ENCODE data around the gene NMD3. TPM values are rescaled to one million over a fixed set of nuclear protein-coding genes. Genes with fewer than 3 reads are reported as not detected.

NMD3 gene
- total RNA-seq, 5 donors from 2014 or later (not counting 1 experiment from before 2014, with no cell fraction given): 39.2 to 43.4 (median 42.4) TPM

DNA sequence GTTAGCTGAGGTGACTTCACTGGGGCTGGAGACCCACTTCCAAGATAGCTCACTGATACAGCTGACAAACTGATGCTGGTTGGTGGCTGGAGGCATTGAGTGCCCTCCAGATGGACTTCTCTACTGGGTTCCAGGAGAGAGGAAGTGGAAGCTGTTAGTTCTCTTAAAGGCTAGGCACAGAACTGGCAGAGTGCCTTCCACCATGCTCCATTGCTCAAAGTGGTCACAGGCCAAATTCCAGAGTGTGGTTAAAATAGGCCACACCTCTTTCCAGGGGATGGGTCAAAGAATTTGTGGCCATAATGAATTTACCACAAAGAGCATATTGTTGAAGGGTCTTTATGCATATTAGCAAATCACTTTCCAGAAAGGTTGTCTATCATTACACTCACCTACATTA lies 74.2 kb downstream of the NMD3 start:
- peaks cover 10 to 28% (median 11%) of the 10 kb centered on the region in 3 donors for H3K9me3 Mint-ChIP-seq
- H3K27ac ChIP-seq (ENCODE audit: low read length): no peak overlapping the region
- peaks cover 5 to 10% of the 10 kb centered on the region in 2 donors for H3K27me3 Mint-ChIP-seq
- POLR2A ChIA-PET: no interaction called here
- peaks cover 0 to 2% of the 10 kb centered on the region in 2 experiments for H3K27me3 ChIP-seq (replicated peaks in 1 of 2; ENCODE audit: control insufficient read depth in 2 of 2, extremely low read depth in 1 of 2, insufficient read depth in 2 of 2, low read length in 1 of 2)
- no peak overlapping the region for H3K27ac Mint-ChIP-seq
- H3K36me3 ChIP-seq (ENCODE audit: control insufficient read depth in 2 of 2, extremely low read depth in 1 of 2, insufficient read depth in 1 of 2, low read length in 1 of 2): no peaks in the 10 kb centered on the region
- DNase-seq (no peak), ATAC-seq (replicated peaks in 1 of 4) (no peak)
- no peaks in the 10 kb centered on the region for H3K9me3 ChIP-seq
- no peak overlapping the region for H3K4me3 Mint-ChIP-seq
- H3K4me1 Mint-ChIP-seq: no peaks in the 10 kb centered on the region
- peaks cover 12% of the 10 kb centered on the region for H3K36me3 Mint-ChIP-seq
- H3K4me1 ChIP-seq (ENCODE audit: control insufficient read depth in 1 of 2, extremely low read depth in 1 of 2, insufficient read depth in 2 of 2, low read length in 2 of 2): no peaks in the 10 kb centered on the region
- H3K4me3 ChIP-seq (ENCODE audit: control insufficient read depth in 1 of 2, extremely low read depth in 1 of 2, low read length in 1 of 2): no peak overlapping the region
- CTCF ChIA-PET: no interaction called here

DNA sequence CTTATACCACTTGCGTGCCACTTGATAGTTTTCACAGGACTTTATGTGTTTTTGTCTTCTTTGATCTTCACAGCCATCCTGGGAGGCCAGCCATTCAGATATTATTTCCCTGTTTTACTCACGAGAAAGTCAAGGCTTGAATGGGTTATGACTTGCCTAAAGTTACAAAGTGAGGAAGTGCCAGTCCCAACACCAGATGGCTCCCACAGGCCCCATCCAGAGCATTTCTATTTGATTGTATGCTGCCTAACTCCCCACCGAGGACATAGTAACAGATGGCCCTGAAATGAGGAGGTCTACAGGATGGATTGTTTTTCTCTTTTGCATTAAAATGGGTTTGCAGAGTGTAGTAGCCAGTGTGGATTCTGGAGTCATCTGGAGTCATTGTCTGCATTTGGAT lies 75.7 kb downstream of the NMD3 start:
- ChIA-PET CTCF (no interaction called here), POLR2A (no interaction called here)
- Histone ChIP-seq H3K4me3 (ENCODE audit: control insufficient read depth in 1 of 2, extremely low read depth in 1 of 2, low read length in 1 of 2) (no peak overlapping the region), H3K27ac (ENCODE audit: low read length) (no peak overlapping the region), H3K27me3 (replicated peaks in 1 of 2; ENCODE audit: control insufficient read depth in 2 of 2, extremely low read depth in 1 of 2, insufficient read depth in 2 of 2, low read length in 1 of 2) (no peaks in the 10 kb centered on the region), H3K36me3 (ENCODE audit: control insufficient read depth in 2 of 2, extremely low read depth in 1 of 2, insufficient read depth in 1 of 2, low read length in 1 of 2) (no peaks in the 10 kb centered on the region), H3K4me1 (ENCODE audit: control insufficient read depth in 1 of 2, extremely low read depth in 1 of 2, insufficient read depth in 2 of 2, low read length in 2 of 2) (no peaks in the 10 kb centered on the region), H3K9me3 (no peaks in the 10 kb centered on the region)
- no peak for ATAC-seq (replicated peaks in 1 of 4)
- no peak overlapping the region for H3K27ac Mint-ChIP-seq
- DNase-seq: no peak
- H3K9me3 Mint-ChIP-seq: peaks cover 10 to 28% (median 11%) of the 10 kb centered on the region in 3 donors
- H3K4me3 Mint-ChIP-seq: no peak overlapping the region
- 50% methylated on average over 1 of the region's 3 CpGs for WGBS (ENCODE audit: insufficient coverage)
- peaks cover 12% of the 10 kb centered on the region for H3K36me3 Mint-ChIP-seq
- H3K4me1 Mint-ChIP-seq: no peaks in the 10 kb centered on the region
- peaks cover 3 to 4% of the 10 kb centered on the region in 2 donors for H3K27me3 Mint-ChIP-seq

Other genes starting within 250 kb of the NMD3 start
- 1 to 10 TPM in 1 of 5 donors, under 1 TPM in 4; 0.50 to 1.4 (median 0.60) TPM for gene B3GALNT1, start 116.0 kb upstream of the NMD3 start, total RNA-seq
- 1 to 10 TPM in 1 of 5 donors, under 1 TPM in 4; 0.12 to 2.3 (median 0.56) TPM for gene SPTSSB, start 150.2 kb downstream of the NMD3 start, total RNA-seq

Measured in T-cell (primary cell).